ENCODE results near the gene TEX51.

GRCh38 chr2:126900646-126901319, 2.1 kb downstream of the TEX51 start:
- no peak for TF ChIP-seq CTCF (IDR thresholded peaks at IDR 0.05)
- TF ChIP-seq POLR2A (IDR thresholded peaks at IDR 0.05), result no peak

All from right lobe of liver (tissue), 4 donors.